HepG2 (cell line): ENCODE measurements around the gene OGFOD3. TPM values are rescaled to one million over a fixed set of nuclear protein-coding genes. Genes with fewer than 3 reads are reported as not detected.
A peak's percentile ranks its signal among the peaks of the same experiment; 100 is the strongest.
"Not testable (repeated sequence)": the region's sequence is repeated elsewhere in the genome, so short reads cannot be mapped to it uniquely, and the experiment has no call there.

Experiments used
- ATAC-seq: fragments of 200-7000 bp; cut with Tn5 transposase; 3 replicates; pipeline ENCODE4 v1.9.1; 2020; ENCODE audit warnings: mild to moderate bottlenecking, moderate library complexity
- BruUV-seq: library from RNA; stranded (reverse); fragments of 400-500 nt; replicated peaks from 2 replicates; lab custom pipeline; 2021; lab: Mats Ljungman, UMichigan
- CTCF ChIA-PET: fragments of 300-600 bp; formaldehyde crosslinking; extraction: SDS; loops from one replicate; lab custom pipeline; 2021; ENCODE audit warnings: low total read pairs, inconsistent platforms, low intra/inter-chr PET ratio; lab: Yijun Ruan, JAX
- POLR2A ChIA-PET: fragments of 350-600 bp; sonication (Branson Sonifier 250); formaldehyde crosslinking; loops from one replicate; lab custom pipeline; 2020; ENCODE audit warnings: antibody characterized with exemption, inconsistent platforms; lab: Yijun Ruan, JAX
- DNase-seq: peaks from one replicate; pipeline ENCODE4 v3.0.0-alpha.2; 2015; ENCODE audit warnings: low spot score
- FAIRE-seq: peaks from 3 replicates; lab custom pipeline; 2011; peaks lifted over from hg19 to GRCh38; lab: Jason Lieb, UNC
- H2AFZ ChIP-seq: one replicate; pipeline ENCODE4 v1.6.1; 2011; ENCODE audit warnings: low read length, inconsistent platforms
- H3K27ac ChIP-seq: fragments of 300-600 bp; 3 replicates; pipeline ENCODE4 v1.8.0; 2011; ENCODE audit warnings: mixed run types, mild to moderate bottlenecking, mixed read lengths, low read length, inconsistent platforms; ENCODE audit not compliant: insufficient read depth; ENCODE audit errors: extremely low read length
- H3K27me3 ChIP-seq, 2 experiments: fragments of 200-600 bp in 1 of 2; 2 replicates in 1 of 2; 3 replicates in 1 of 2; pipeline versions ENCODE4 v1.6.0 to v1.8.0; 2011; ENCODE audit warnings: low read length in 2 of 2, mild to moderate bottlenecking in 2 of 2, moderate library complexity in 2 of 2, inconsistent platforms in 1 of 2; ENCODE audit not compliant: insufficient read depth in 2 of 2, control insufficient read depth in 1 of 2
- H3K36me3 ChIP-seq, 2 experiments: fragments of 200-600 bp in 1 of 2; replicated peaks in 1 of 2; 2 replicates in 1 of 2; 3 replicates in 1 of 2; pipeline versions ENCODE4 v1.5.1 to v1.8.0; 2011; ENCODE audit warnings: low read length in 2 of 2, inconsistent platforms in 1 of 2; ENCODE audit not compliant: insufficient read depth in 2 of 2, control insufficient read depth in 1 of 2
- H3K4me1 ChIP-seq: 2 replicates; pipeline ENCODE4 v1.5.1; 2012; ENCODE audit warnings: low read length, inconsistent platforms; ENCODE audit not compliant: insufficient read depth
- H3K4me2 ChIP-seq: 2 replicates; pipeline ENCODE4 v1.6.0; 2011; ENCODE audit warnings: low read depth, low read length, inconsistent platforms
- H3K4me3 ChIP-seq, 3 experiments: fragments of 200-600 bp in 1 of 3; sonication (generic), shearing (Covaris generic) in 1 of 3; replicated peaks in 1 of 3; 2 replicates each; pipeline ENCODE4 v1.5.1; 2011 to 2016; ENCODE audit warnings: low read length in 3 of 3, inconsistent platforms in 2 of 3, low read depth in 2 of 3, mild to moderate bottlenecking in 2 of 3, control low read depth in 1 of 3, mixed read lengths in 1 of 3; ENCODE audit not compliant: insufficient read depth in 1 of 3
- H3K79me2 ChIP-seq: one replicate; pipeline ENCODE4 v1.6.1; 2011; ENCODE audit warnings: low read length, inconsistent platforms; ENCODE audit not compliant: insufficient read depth
- H3K9ac ChIP-seq: 2 replicates; pipeline ENCODE4 v1.6.0; 2011; ENCODE audit warnings: mild to moderate bottlenecking, low read depth, low read length, inconsistent platforms; ENCODE audit not compliant: insufficient read depth
- H3K9me3 ChIP-seq: 2 replicates; pipeline ENCODE4 v1.5.1; 2012; ENCODE audit warnings: mild to moderate bottlenecking, low read length
- H4K20me1 ChIP-seq: 2 replicates; pipeline ENCODE4 v1.6.0; 2011; ENCODE audit warnings: inconsistent platforms, mild to moderate bottlenecking, low read length, moderate library complexity; ENCODE audit not compliant: insufficient read depth
- FOXO4 ChIP-seq: sonication (generic); formaldehyde crosslinking; conservative IDR thresholded peaks from 2 replicates; pipeline ENCODE4 v1.8.1; 2023; ENCODE audit warnings: missing genetic modification reagents
- FUBP1 ChIP-seq: sonication (generic); formaldehyde crosslinking; IDR thresholded peaks from 2 replicates; pipeline ENCODE4 v1.5.1; 2020; ENCODE audit warnings: missing genetic modification reagents, mild to moderate bottlenecking, borderline replicate concordance
- SMARCC2 ChIP-seq: fragments of 450-650 bp; IDR thresholded peaks from 2 replicates; pipeline ENCODE4 v1.6.1; 2017; ENCODE audit warnings: antibody characterized with exemption, mild to moderate bottlenecking
- ZFX ChIP-seq: sonication (generic); formaldehyde crosslinking; IDR thresholded peaks from 2 replicates; pipeline ENCODE4 v1.4.0; 2020; ENCODE audit warnings: mild to moderate bottlenecking, low read depth, missing genetic modification reagents, moderate library complexity
- ZNF101 ChIP-seq: sonication (generic); formaldehyde crosslinking; IDR thresholded peaks from 2 replicates; pipeline ENCODE4 v1.4.0; 2020; ENCODE audit warnings: mild to moderate bottlenecking, low read depth, missing genetic modification reagents, borderline replicate concordance
- ZNF768 ChIP-seq: sonication (generic); formaldehyde crosslinking; IDR thresholded peaks from 2 replicates; pipeline ENCODE4 v1.4.0; 2020; ENCODE audit warnings: missing genetic modification reagents
- ZNF772 ChIP-seq: sonication (generic); formaldehyde crosslinking; IDR thresholded peaks from 2 replicates; pipeline ENCODE4 v1.5.0; 2020; ENCODE audit warnings: mild to moderate bottlenecking, missing genetic modification reagents
- WGBS: methylation state at CpG from one replicate; pipeline ENCODE4 v1.1.6; 2017; ENCODE audit warnings: low lambda C conversion rate; 5-methylcytosine and 5-hydroxymethylcytosine counted together
- in situ Hi-C: cut with HindIII; loops from 2 replicates; pipeline ENCODE4 v1.10.0; 2017; ENCODE audit warnings: low pct_unique_long_range_greater_than_20kb; ENCODE audit not compliant: extremely low pct_ligation_motif_present
- intact Hi-C: fragments of 100-400 bp; cut with micrococcal nuclease; formaldehyde crosslinking; loops from one replicate; pipeline ENCODE4 v1.10.0; 2022; ENCODE audit not compliant: unreplicated experiment
- polyA plus RNA-seq, 8 experiments: library from polyadenylated mRNA; depleted of rRNA in 3 of 8; stranded (reverse) in 7 of 8; unstranded in 1 of 8; fragments of >200 nt; fragmentation: Illumina TruSeq in 4 of 8; extraction: Trizol in 4 of 8; gene quantifications; 2 replicates each; pipeline versions ENCODE4 v1.2.1 to v1.2.3, GENCODE V29; 2011 to 2016; ENCODE audit warnings: low read depth in 4 of 8, missing spikeins in 1 of 8, mixed read lengths in 1 of 8; ENCODE audit not compliant: insufficient read depth in 1 of 8
- total RNA-seq, 5 experiments: library from RNA; depleted of rRNA; stranded (reverse); fragments of >200 nt; fragmentation: Illumina TruSeq; extraction: Trizol; gene quantifications; 2 replicates each; pipeline ENCODE4 v1.2.3, GENCODE V29; 2016; ENCODE audit warnings: low read depth in 1 of 5

OGFOD3 gene
- total and polyA plus RNA-seq, 2 of the 13 experiments (the other 11 are each of a cell fraction or from before 2014, with no cell fraction given), result 40.0 to 42.1 TPM

- TF ChIP-seq FUBP1 (no peak), ZNF768 (CRISPR knock-in tag) (0 out of 2 replicates have a peak, but pooled peaks have one; percentile 38), SMARCC2 (no peak), ZNF772 (no peak), ZNF101 (CRISPR knock-in tag) (no peak)
Measured at GRCh38 chr17:82373731-82374625, 44.4 kb downstream of the OGFOD3 start (continued).

GRCh38 chr17:82373072-82373452 lies 45.3 kb downstream of the OGFOD3 start:
- TF ChIP-seq ZFX (0 out of 2 replicates have a peak, but pooled peaks have one; percentile 23), FOXO4 (CRISPR knock-in tag) (0 out of 2 replicates have a peak, but pooled peaks have one; percentile 82)
- TF ChIP-seq, all 625 proteins: peak for 2; not testable (repeated sequence) for 623
- DNase-seq, H3K27me3 ChIP-seq, H3K9me3 ChIP-seq, H3K79me2 ChIP-seq, ATAC-seq, in situ Hi-C loops, intact Hi-C loops, FAIRE-seq, H3K36me3 ChIP-seq, H3K9ac ChIP-seq, H3K4me3 ChIP-seq, H2AFZ ChIP-seq, H3K27ac ChIP-seq, BruUV-seq, H4K20me1 ChIP-seq: not testable (repeated sequence)
- ChIA-PET POLR2A (interaction anchor here (1.4 to 1.5 kb wide), 3 partner anchors 11 to 132 kb away, joined by 3 to 4 read pairs (median 3); no protein-coding TSS in a partner anchor), CTCF (interaction anchor here (1.2 kb wide), 1 partner anchor 21 kb away, joined by 3 read pairs; no protein-coding TSS in a partner anchor)
- 80% methylated on average over 10 of the region's 10 CpGs for WGBS
- H3K4me1 ChIP-seq, result peaks cover 75% of the 10 kb centered on the region
- H3K4me2 ChIP-seq, result 0 out of 2 replicates have a peak overlapping the region, but pooled peaks have one; percentile 1
